Measurements from ENCODE around the gene PLXNA2.

GRCh38 chr1:208007319-208007937, 236.8 kb downstream of the PLXNA2 start:
- TF ChIP-seq MYC (IDR thresholded peaks at IDR 0.05; ENCODE audit: low read depth, low read length) (no peak), GATA2 (IDR thresholded peaks at IDR 0.05; ENCODE audit: insufficient read depth, insufficient read length, low read depth, low read length) (no peak)
- TF ChIP-seq, protein P1, sequence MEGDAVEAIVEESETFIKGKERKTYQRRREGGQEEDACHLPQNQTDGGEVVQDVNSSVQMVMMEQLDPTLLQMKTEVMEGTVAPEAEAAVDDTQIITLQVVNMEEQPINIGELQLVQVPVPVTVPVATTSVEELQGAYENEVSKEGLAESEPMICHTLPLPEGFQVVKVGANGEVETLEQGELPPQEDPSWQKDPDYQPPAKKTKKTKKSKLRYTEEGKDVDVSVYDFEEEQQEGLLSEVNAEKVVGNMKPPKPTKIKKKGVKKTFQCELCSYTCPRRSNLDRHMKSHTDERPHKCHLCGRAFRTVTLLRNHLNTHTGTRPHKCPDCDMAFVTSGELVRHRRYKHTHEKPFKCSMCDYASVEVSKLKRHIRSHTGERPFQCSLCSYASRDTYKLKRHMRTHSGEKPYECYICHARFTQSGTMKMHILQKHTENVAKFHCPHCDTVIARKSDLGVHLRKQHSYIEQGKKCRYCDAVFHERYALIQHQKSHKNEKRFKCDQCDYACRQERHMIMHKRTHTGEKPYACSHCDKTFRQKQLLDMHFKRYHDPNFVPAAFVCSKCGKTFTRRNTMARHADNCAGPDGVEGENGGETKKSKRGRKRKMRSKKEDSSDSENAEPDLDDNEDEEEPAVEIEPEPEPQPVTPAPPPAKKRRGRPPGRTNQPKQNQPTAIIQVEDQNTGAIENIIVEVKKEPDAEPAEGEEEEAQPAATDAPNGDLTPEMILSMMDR (IDR thresholded peaks at IDR 0.05; ENCODE audit: extremely low read depth in 1 of 2, insufficient read depth in 1 of 2, low read depth in 1 of 2, low read length in 2 of 2) = no peak
